H1 (cell line): ENCODE results near the gene ZBTB18.

Experiments used
- BCL11A ChIP-seq, 2 experiments: IDR thresholded peaks; one replicate each; pipeline ENCODE4 v1.6.1; 2011; ENCODE audit warnings: low read depth in 2 of 2, low read length in 2 of 2, mild to moderate bottlenecking in 2 of 2
- EZH2 ChIP-seq: fragments of 200-600 bp; sonication (generic); IDR thresholded peaks from 2 replicates; pipeline ENCODE4 v1.7.1; 2012; ENCODE audit warnings: low read depth, mild to moderate bottlenecking, moderate library complexity, low read length, inconsistent platforms; ENCODE audit not compliant: severe bottlenecking
- FOSL1 ChIP-seq: IDR thresholded peaks from 2 replicates; pipeline ENCODE4 v1.6.1; 2011; ENCODE audit warnings: mild to moderate bottlenecking, low read depth, low read length, moderate library complexity; ENCODE audit not compliant: insufficient read depth
- GABPA ChIP-seq: IDR thresholded peaks from 2 replicates; pipeline ENCODE4 v1.6.1; 2011; ENCODE audit warnings: mild to moderate bottlenecking, low read length, moderate library complexity, borderline replicate concordance; ENCODE audit not compliant: insufficient read depth
- RAD21 ChIP-seq, 2 experiments: IDR thresholded peaks in 1 of 2; conservative IDR thresholded peaks in 1 of 2; 2 replicates each; pipeline ENCODE4 v1.6.1; 2011; ENCODE audit warnings: low read depth in 2 of 2, low read length in 2 of 2, improper control_type of control experiment in 1 of 2, inconsistent platforms in 1 of 2, mild to moderate bottlenecking in 1 of 2, moderate library complexity in 1 of 2
- RNF2 ChIP-seq: fragments of 200-900, 300-1000 bp; sonication (generic); IDR thresholded peaks from 2 replicates; pipeline ENCODE4 v1.7.1; 2016; ENCODE audit warnings: borderline replicate concordance, low read depth, mild to moderate bottlenecking, antibody characterized with exemption, low read length; ENCODE audit not compliant: poor library complexity, severe bottlenecking; ENCODE audit errors: missing control alignments
- SUZ12 ChIP-seq: fragments of 200-600 bp; sonication (generic); IDR thresholded peaks from 2 replicates; pipeline ENCODE4 v1.6.1; 2012; ENCODE audit warnings: mild to moderate bottlenecking, inconsistent platforms, low read length, moderate library complexity, mixed read lengths
- YY1 ChIP-seq: IDR thresholded peaks from 2 replicates; pipeline ENCODE4 v1.6.1; 2011; ENCODE audit warnings: low read depth, mild to moderate bottlenecking, low read length
- TF ChIP-seq, protein P1 (sequence below), 3 experiments: IDR thresholded peaks; 1 replicate in 2 of 3; 2 replicates in 1 of 3; pipeline versions ENCODE4 v1.5.1 to v1.6.1; 2011; ENCODE audit warnings: low read length in 3 of 3, mild to moderate bottlenecking in 3 of 3, inconsistent platforms in 2 of 3, low read depth in 1 of 3, moderate library complexity in 1 of 3; ENCODE audit not compliant: insufficient read depth in 1 of 3; ENCODE audit errors: control extremely low read depth in 1 of 3
- TF ChIP-seq, protein P2 (sequence below): IDR thresholded peaks from 2 replicates; pipeline ENCODE4 v1.6.1; 2011; ENCODE audit warnings: low read length, improper control_type of control experiment
- TF ChIP-seq, protein P3 (sequence below): IDR thresholded peaks from 2 replicates; pipeline ENCODE4 v1.6.1; 2012; ENCODE audit warnings: inconsistent platforms

DNA sequence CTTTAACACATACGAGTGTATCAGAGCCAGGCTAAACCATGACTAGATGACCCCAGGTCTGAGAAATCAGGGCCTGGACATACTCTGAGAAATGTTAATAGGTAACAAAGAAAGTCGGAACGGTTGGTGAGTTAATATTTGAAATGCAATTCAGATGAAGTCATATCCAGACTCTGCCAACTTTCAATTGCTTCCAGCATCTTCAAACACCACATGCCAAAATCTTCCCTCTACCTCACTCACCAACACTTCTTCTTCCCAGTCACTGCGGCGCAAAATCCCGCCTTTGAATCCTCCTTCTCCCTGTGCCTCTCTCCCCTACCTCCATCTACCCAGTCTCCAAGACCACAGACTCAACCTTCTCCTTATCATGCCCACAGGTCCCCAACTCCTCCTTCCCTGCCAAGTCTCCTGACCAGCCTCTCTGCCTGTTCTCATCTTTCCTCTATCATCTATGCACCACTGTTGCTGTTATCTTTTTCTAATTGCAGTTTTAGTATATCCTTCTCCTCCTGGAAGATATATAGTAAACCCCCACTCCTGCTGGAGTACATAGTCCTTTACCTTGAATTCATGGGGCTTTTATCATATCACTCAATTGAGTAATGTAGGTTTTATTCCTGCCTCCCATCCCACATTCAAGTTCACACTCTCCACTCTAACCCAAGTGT, 41.3 kb downstream of the ZBTB18 start:
- TF ChIP-seq, protein P1, sequence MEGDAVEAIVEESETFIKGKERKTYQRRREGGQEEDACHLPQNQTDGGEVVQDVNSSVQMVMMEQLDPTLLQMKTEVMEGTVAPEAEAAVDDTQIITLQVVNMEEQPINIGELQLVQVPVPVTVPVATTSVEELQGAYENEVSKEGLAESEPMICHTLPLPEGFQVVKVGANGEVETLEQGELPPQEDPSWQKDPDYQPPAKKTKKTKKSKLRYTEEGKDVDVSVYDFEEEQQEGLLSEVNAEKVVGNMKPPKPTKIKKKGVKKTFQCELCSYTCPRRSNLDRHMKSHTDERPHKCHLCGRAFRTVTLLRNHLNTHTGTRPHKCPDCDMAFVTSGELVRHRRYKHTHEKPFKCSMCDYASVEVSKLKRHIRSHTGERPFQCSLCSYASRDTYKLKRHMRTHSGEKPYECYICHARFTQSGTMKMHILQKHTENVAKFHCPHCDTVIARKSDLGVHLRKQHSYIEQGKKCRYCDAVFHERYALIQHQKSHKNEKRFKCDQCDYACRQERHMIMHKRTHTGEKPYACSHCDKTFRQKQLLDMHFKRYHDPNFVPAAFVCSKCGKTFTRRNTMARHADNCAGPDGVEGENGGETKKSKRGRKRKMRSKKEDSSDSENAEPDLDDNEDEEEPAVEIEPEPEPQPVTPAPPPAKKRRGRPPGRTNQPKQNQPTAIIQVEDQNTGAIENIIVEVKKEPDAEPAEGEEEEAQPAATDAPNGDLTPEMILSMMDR (IDR thresholded peaks at IDR 0.05; ENCODE audit: control extremely low read depth in 1 of 3, insufficient read depth in 1 of 3, low read depth in 1 of 3, low read length in 3 of 3) = no peak
- no peak for TF ChIP-seq SUZ12
- TF ChIP-seq RNF2 = no peak
- no peak for TF ChIP-seq BCL11A (IDR thresholded peaks at IDR 0.05; ENCODE audit: low read depth in 2 of 2, low read length in 2 of 2)
- TF ChIP-seq, protein P2, sequence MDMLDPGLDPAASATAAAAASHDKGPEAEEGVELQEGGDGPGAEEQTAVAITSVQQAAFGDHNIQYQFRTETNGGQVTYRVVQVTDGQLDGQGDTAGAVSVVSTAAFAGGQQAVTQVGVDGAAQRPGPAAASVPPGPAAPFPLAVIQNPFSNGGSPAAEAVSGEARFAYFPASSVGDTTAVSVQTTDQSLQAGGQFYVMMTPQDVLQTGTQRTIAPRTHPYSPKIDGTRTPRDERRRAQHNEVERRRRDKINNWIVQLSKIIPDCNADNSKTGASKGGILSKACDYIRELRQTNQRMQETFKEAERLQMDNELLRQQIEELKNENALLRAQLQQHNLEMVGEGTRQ = no peak
- TF ChIP-seq YY1 = no peak
- TF ChIP-seq EZH2 = no peak
- TF ChIP-seq, protein P3, sequence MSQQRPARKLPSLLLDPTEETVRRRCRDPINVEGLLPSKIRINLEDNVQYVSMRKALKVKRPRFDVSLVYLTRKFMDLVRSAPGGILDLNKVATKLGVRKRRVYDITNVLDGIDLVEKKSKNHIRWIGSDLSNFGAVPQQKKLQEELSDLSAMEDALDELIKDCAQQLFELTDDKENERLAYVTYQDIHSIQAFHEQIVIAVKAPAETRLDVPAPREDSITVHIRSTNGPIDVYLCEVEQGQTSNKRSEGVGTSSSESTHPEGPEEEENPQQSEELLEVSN = no peak
- TF ChIP-seq FOSL1 = no peak
- TF ChIP-seq GABPA = no peak
- no peak for TF ChIP-seq RAD21 (IDR thresholded peaks at IDR 0.05 in 1 of 2, conservative IDR thresholded peaks at IDR 0.05 in 1 of 2; ENCODE audit: low read depth in 2 of 2, low read length in 2 of 2)
